BLaER1 (cell line): ENCODE results near the gene VANGL2.

Source experiments
- H3K27ac ChIP-seq: shearing (Covaris generic); formaldehyde crosslinking; 2 replicates; pipeline ENCODE4 v1.8.1; 2022
- H3K27me3 ChIP-seq: shearing (Covaris generic); formaldehyde crosslinking; 2 replicates; pipeline ENCODE4 v1.8.1; 2022
- H3K36me3 ChIP-seq: shearing (Covaris generic); formaldehyde crosslinking; 2 replicates; pipeline ENCODE4 v1.8.1; 2022
- H3K4me1 ChIP-seq: shearing (Covaris generic); formaldehyde crosslinking; 2 replicates; pipeline ENCODE4 v1.8.1; 2022
- H3K4me2 ChIP-seq: shearing (Covaris generic); formaldehyde crosslinking; 2 replicates; pipeline ENCODE4 v1.8.1; 2022
- H3K4me3 ChIP-seq: shearing (Covaris generic); formaldehyde crosslinking; 2 replicates; pipeline ENCODE4 v1.8.1; 2022
- H3K9ac ChIP-seq: shearing (Covaris generic); formaldehyde crosslinking; 2 replicates; pipeline ENCODE4 v1.8.1; 2022
- H3K9me3 ChIP-seq: shearing (Covaris generic); formaldehyde crosslinking; 2 replicates; pipeline ENCODE4 v1.8.1; 2022
- H4K20me1 ChIP-seq: shearing (Covaris generic); formaldehyde crosslinking; 2 replicates; pipeline ENCODE4 v1.8.1; 2022
- Cebpa-rat ChIP-seq: shearing (Covaris generic); IDR thresholded peaks from 2 replicates; pipeline ENCODE4 v1.8.1; 2022

Gene VANGL2

GRCh38 chr1:160414881-160415280 lies 14.5 kb downstream of the VANGL2 start:
- no peak overlapping the region for H3K4me3 ChIP-seq
- no peaks in the 10 kb centered on the region for H3K9me3 ChIP-seq
- no peak overlapping the region for H3K4me2 ChIP-seq
- peaks cover 64% of the 10 kb centered on the region for H3K36me3 ChIP-seq
- H3K4me1 ChIP-seq: peaks cover 21% of the 10 kb centered on the region
- peaks cover 7% of the 10 kb centered on the region; the same call in 1 of the 2 replicates for H4K20me1 ChIP-seq
- no peak overlapping the region for H3K9ac ChIP-seq
- H3K27ac ChIP-seq: no peak overlapping the region
- no peaks in the 10 kb centered on the region for H3K27me3 ChIP-seq
- no peak for TF ChIP-seq Cebpa-rat

- no peak overlapping the region for H3K4me2 ChIP-seq
- H3K9ac ChIP-seq: no peak overlapping the region
- peaks cover 66% of the 10 kb centered on the region for H3K36me3 ChIP-seq
- no peak for TF ChIP-seq Cebpa-rat
- no peak overlapping the region for H3K4me3 ChIP-seq
- H3K4me1 ChIP-seq: peaks cover 16% of the 10 kb centered on the region
- no peak overlapping the region for H3K27ac ChIP-seq
- H3K27me3 ChIP-seq: no peaks in the 10 kb centered on the region
- peaks cover 7% of the 10 kb centered on the region; the same call in 1 of the 2 replicates for H4K20me1 ChIP-seq
- H3K9me3 ChIP-seq: no peaks in the 10 kb centered on the region
Observed at GRCh38 chr1:160415696-160416290, 15.4 kb downstream of the VANGL2 start.

GRCh38 chr1:160416369-160416768 lies 16.0 kb downstream of the VANGL2 start:
- H3K27me3 ChIP-seq: no peaks in the 10 kb centered on the region
- H3K9me3 ChIP-seq: no peaks in the 10 kb centered on the region
- no peak overlapping the region for H3K4me3 ChIP-seq
- no peak overlapping the region for H3K27ac ChIP-seq
- no peak for TF ChIP-seq Cebpa-rat
- H3K9ac ChIP-seq: no peak overlapping the region
- H3K4me2 ChIP-seq: no peak overlapping the region
- H3K4me1 ChIP-seq: peaks cover 12% of the 10 kb centered on the region
- peaks cover 2% of the 10 kb centered on the region; the same call in 1 of the 2 replicates for H4K20me1 ChIP-seq
- peaks cover 71% of the 10 kb centered on the region for H3K36me3 ChIP-seq

- Histone ChIP-seq H3K9ac (no peak overlapping the region), H3K4me2 (no peak overlapping the region), H4K20me1 (no peaks in the 10 kb centered on the region; the same call in 1 of the 2 replicates), H3K27ac (no peak overlapping the region), H3K36me3 (peaks cover 85% of the 10 kb centered on the region), H3K4me1 (no peaks in the 10 kb centered on the region), H3K9me3 (no peaks in the 10 kb centered on the region), H3K4me3 (no peak overlapping the region), H3K27me3 (no peaks in the 10 kb centered on the region)
- TF ChIP-seq Cebpa-rat: no peak
Observed at GRCh38 chr1:160418483-160418882, 18.1 kb downstream of the VANGL2 start.

GRCh38 chr1:160419150-160419837 lies 18.9 kb downstream of the VANGL2 start:
- Histone ChIP-seq H3K9me3 (no peaks in the 10 kb centered on the region), H3K4me1 (no peaks in the 10 kb centered on the region), H3K27ac (no peak overlapping the region), H3K4me2 (no peak overlapping the region), H3K27me3 (no peaks in the 10 kb centered on the region), H4K20me1 (no peaks in the 10 kb centered on the region; the same call in 1 of the 2 replicates), H3K9ac (no peak overlapping the region), H3K36me3 (peaks cover 93% of the 10 kb centered on the region), H3K4me3 (no peak overlapping the region)
- TF ChIP-seq Cebpa-rat: no peak

- Histone ChIP-seq H3K4me3 (no peak overlapping the region), H3K27me3 (no peaks in the 10 kb centered on the region), H3K9me3 (no peaks in the 10 kb centered on the region), H3K36me3 (peaks cover 98% of the 10 kb centered on the region), H3K9ac (no peak overlapping the region), H3K4me2 (no peak overlapping the region), H3K4me1 (no peaks in the 10 kb centered on the region), H4K20me1 (no peaks in the 10 kb centered on the region; the same call in 1 of the 2 replicates), H3K27ac (no peak overlapping the region)
- TF ChIP-seq Cebpa-rat: no peak
Observed at GRCh38 chr1:160419838-160420169, 19.4 kb downstream of the VANGL2 start.

GRCh38 chr1:160420881-160421842 lies 20.8 kb downstream of the VANGL2 start:
- no peaks in the 10 kb centered on the region for H3K27me3 ChIP-seq
- H3K4me1 ChIP-seq: no peaks in the 10 kb centered on the region
- H3K9me3 ChIP-seq: no peaks in the 10 kb centered on the region
- peaks cover 97% of the 10 kb centered on the region for H3K36me3 ChIP-seq
- no peak overlapping the region for H3K4me3 ChIP-seq
- no peak overlapping the region for H3K9ac ChIP-seq
- no peak overlapping the region for H3K4me2 ChIP-seq
- no peaks in the 10 kb centered on the region for H4K20me1 ChIP-seq
- TF ChIP-seq Cebpa-rat: no peak
- H3K27ac ChIP-seq: no peak overlapping the region

- TF ChIP-seq Cebpa-rat: no peak
- no peaks in the 10 kb centered on the region for H3K27me3 ChIP-seq
- no peak overlapping the region for H3K27ac ChIP-seq
- no peak overlapping the region for H3K4me3 ChIP-seq
- H3K36me3 ChIP-seq: peaks cover 97% of the 10 kb centered on the region
- no peaks in the 10 kb centered on the region for H4K20me1 ChIP-seq
- no peaks in the 10 kb centered on the region for H3K9me3 ChIP-seq
- H3K4me1 ChIP-seq: no peaks in the 10 kb centered on the region
- H3K9ac ChIP-seq: no peak overlapping the region
- no peak overlapping the region for H3K4me2 ChIP-seq
Observed at GRCh38 chr1:160421881-160422280, 21.5 kb downstream of the VANGL2 start.

GRCh38 chr1:160423966-160424365 lies 23.6 kb downstream of the VANGL2 start:
- TF ChIP-seq Cebpa-rat: no peak
- H3K27me3 ChIP-seq: no peaks in the 10 kb centered on the region
- no peaks in the 10 kb centered on the region for H3K9me3 ChIP-seq
- peaks cover 90% of the 10 kb centered on the region for H3K36me3 ChIP-seq
- H3K4me2 ChIP-seq: no peak overlapping the region
- H3K4me3 ChIP-seq: no peak overlapping the region
- no peak overlapping the region for H3K9ac ChIP-seq
- peaks cover 10% of the 10 kb centered on the region for H3K4me1 ChIP-seq
- no peak overlapping the region for H3K27ac ChIP-seq
- no peaks in the 10 kb centered on the region for H4K20me1 ChIP-seq

- H4K20me1 ChIP-seq: no peaks in the 10 kb centered on the region
- TF ChIP-seq Cebpa-rat: no peak
- no peaks in the 10 kb centered on the region for H3K9me3 ChIP-seq
- no peak overlapping the region for H3K27ac ChIP-seq
- H3K4me2 ChIP-seq: no peak overlapping the region
- H3K36me3 ChIP-seq: peaks cover 73% of the 10 kb centered on the region
- H3K9ac ChIP-seq: no peak overlapping the region
- H3K4me3 ChIP-seq: no peak overlapping the region
- no peaks in the 10 kb centered on the region for H3K27me3 ChIP-seq
- H3K4me1 ChIP-seq: peaks cover 29% of the 10 kb centered on the region
Observed at GRCh38 chr1:160425847-160426246, 25.5 kb downstream of the VANGL2 start.
